MM.1S (cell line): ENCODE data around the gene CCDC28B.

Experiments used
- DNase-seq: peaks from one replicate; pipeline ENCODE4 v3.0.0-alpha.2; 2015
- H2AFZ ChIP-seq: fragments of 300-600 bp; sonication (generic); 2 replicates; pipeline ENCODE4 v1.6.0; 2016; ENCODE audit warnings: antibody characterized with exemption, low read length
- H3F3A ChIP-seq: fragments of 300-600 bp; sonication (generic); 2 replicates; pipeline ENCODE4 v1.6.1; 2016; ENCODE audit warnings: mild to moderate bottlenecking, antibody characterized with exemption, low read length, moderate library complexity, mixed read lengths; ENCODE audit not compliant: insufficient read depth
- H3K27ac ChIP-seq: fragments of 300-600 bp; sonication (generic); 2 replicates; pipeline ENCODE4 v1.5.1; 2016; ENCODE audit warnings: mild to moderate bottlenecking, low read length
- H3K27me3 ChIP-seq: fragments of 300-600 bp; sonication (generic); replicated peaks from 2 replicates; pipeline ENCODE4 v1.6.0; 2016; ENCODE audit warnings: low read length; ENCODE audit not compliant: insufficient read depth
- H3K36me3 ChIP-seq: fragments of 300-600 bp; sonication (generic); replicated peaks from 2 replicates; pipeline ENCODE4 v1.6.1; 2016; ENCODE audit warnings: mild to moderate bottlenecking, low read length, mixed read lengths; ENCODE audit not compliant: insufficient read depth
- H3K4me1 ChIP-seq: fragments of 300-600 bp; sonication (generic); 2 replicates; pipeline ENCODE4 v1.6.1; 2016; ENCODE audit warnings: low read length, mixed read lengths
- H3K4me2 ChIP-seq: fragments of 300-600 bp; sonication (generic); 2 replicates; pipeline ENCODE4 v1.6.0; 2016; ENCODE audit warnings: low read depth, low read length
- H3K4me3 ChIP-seq: fragments of 300-600 bp; sonication (generic); 2 replicates; pipeline ENCODE4 v1.5.1; 2016; ENCODE audit warnings: low read length, mixed read lengths
- H3K79me2 ChIP-seq: fragments of 300-600 bp; sonication (generic); 2 replicates; pipeline ENCODE4 v1.6.1; 2016; ENCODE audit warnings: mixed run types, low read length, mixed read lengths
- H3K9ac ChIP-seq: fragments of 300-600 bp; sonication (generic); 2 replicates; pipeline ENCODE4 v1.6.1; 2016; ENCODE audit warnings: low read length, mixed read lengths
- H3K9me2 ChIP-seq: fragments of 300-600 bp; sonication (generic); replicated peaks from 2 replicates; pipeline ENCODE4 v1.6.1; 2016; ENCODE audit warnings: mild to moderate bottlenecking, low read length, mixed read lengths; ENCODE audit not compliant: insufficient read depth
- H3K9me3 ChIP-seq: fragments of 300-600 bp; sonication (generic); replicated peaks from 2 replicates; pipeline ENCODE4 v1.6.1; 2016; ENCODE audit warnings: mild to moderate bottlenecking, low read length, mixed read lengths; ENCODE audit not compliant: insufficient read depth
- H4K20me1 ChIP-seq: fragments of 300-600 bp; sonication (generic); 2 replicates; pipeline ENCODE4 v1.6.1; 2016; ENCODE audit warnings: mild to moderate bottlenecking, low read length, moderate library complexity, mixed read lengths; ENCODE audit not compliant: insufficient read depth
- EZH2 ChIP-seq: fragments of 300-600 bp; sonication (generic); optimal IDR thresholded peaks from 2 replicates; pipeline ENCODE3; 2017; ENCODE audit warnings: low read depth, mild to moderate bottlenecking, antibody characterized with exemption, low read length, mixed read lengths
- EZH2phosphoT487 ChIP-seq: fragments of 300-600 bp; sonication (generic); IDR thresholded peaks from 2 replicates; pipeline ENCODE4 v1.6.1; 2018; ENCODE audit warnings: antibody characterized with exemption, low read length
- TF ChIP-seq, protein P1 (sequence below): fragments of 300-600 bp; sonication (generic); IDR thresholded peaks from 2 replicates; pipeline ENCODE4 v1.5.1; 2016; ENCODE audit warnings: antibody characterized with exemption, low read length, mixed read lengths

CCDC28B gene

DNA sequence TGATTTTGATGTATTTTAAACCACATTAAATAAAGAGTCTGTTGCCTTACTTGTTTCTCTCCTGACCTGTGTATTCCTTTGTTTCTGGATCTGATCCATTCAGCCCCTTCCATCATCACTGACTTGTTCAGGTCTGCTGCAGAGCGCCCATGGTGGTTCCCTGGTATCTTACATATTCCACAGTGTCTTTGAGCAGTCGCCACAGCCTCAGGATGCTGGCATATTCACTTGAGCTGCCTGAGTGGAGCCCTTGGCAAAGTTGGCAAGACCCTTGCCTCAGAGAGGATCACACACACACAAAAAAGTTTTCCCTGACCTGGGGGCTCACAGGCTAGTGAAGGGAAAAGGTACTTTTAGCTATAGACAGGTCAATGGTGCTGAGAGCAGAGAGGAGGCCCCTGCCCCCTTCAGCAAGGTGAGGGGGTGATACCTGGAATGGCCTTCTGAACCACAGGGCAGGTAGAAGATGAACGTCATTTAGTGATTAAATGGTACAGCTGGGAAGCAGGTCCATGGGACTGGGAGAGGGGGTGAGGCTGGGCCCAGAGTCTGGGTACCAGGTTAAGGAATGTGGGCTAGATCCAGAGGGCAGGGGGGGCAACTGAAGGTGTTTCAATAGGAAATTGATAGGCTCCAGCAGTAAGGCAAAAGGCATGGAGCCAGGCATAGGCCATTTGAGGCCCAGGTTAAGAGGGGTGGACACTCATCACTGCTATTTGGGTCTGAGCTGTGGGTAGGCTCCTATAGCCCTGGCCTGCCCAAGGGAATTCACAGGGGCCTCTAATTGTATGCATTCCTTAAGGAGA is 2.0 kb upstream of the CCDC28B start:
- TF ChIP-seq, protein P1, sequence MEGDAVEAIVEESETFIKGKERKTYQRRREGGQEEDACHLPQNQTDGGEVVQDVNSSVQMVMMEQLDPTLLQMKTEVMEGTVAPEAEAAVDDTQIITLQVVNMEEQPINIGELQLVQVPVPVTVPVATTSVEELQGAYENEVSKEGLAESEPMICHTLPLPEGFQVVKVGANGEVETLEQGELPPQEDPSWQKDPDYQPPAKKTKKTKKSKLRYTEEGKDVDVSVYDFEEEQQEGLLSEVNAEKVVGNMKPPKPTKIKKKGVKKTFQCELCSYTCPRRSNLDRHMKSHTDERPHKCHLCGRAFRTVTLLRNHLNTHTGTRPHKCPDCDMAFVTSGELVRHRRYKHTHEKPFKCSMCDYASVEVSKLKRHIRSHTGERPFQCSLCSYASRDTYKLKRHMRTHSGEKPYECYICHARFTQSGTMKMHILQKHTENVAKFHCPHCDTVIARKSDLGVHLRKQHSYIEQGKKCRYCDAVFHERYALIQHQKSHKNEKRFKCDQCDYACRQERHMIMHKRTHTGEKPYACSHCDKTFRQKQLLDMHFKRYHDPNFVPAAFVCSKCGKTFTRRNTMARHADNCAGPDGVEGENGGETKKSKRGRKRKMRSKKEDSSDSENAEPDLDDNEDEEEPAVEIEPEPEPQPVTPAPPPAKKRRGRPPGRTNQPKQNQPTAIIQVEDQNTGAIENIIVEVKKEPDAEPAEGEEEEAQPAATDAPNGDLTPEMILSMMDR: no peak
- TF ChIP-seq EZH2phosphoT487 (no peak), EZH2 (no peak)
- DNase-seq: no peak
- no peaks in the 10 kb centered on the region for H3K79me2 ChIP-seq
- peaks cover 55% of the 10 kb centered on the region for H3K4me1 ChIP-seq
- H4K20me1 ChIP-seq: peaks cover 22% of the 10 kb centered on the region
- no peaks in the 10 kb centered on the region for H3K9me3 ChIP-seq
- peaks cover 29% of the 10 kb centered on the region for H3F3A ChIP-seq
- H3K27ac ChIP-seq: no peak overlapping the region
- H3K4me2 ChIP-seq: no peak overlapping the region
- H3K36me3 ChIP-seq: peaks cover 8% of the 10 kb centered on the region
- H3K4me3 ChIP-seq: no peak overlapping the region
- H3K9me2 ChIP-seq: no peaks in the 10 kb centered on the region
- no peak overlapping the region for H2AFZ ChIP-seq
- H3K27me3 ChIP-seq: 0 out of 2 replicates have a peak, but pooled peaks cover 3% of the 10 kb centered on the region
- no peak overlapping the region for H3K9ac ChIP-seq

DNA sequence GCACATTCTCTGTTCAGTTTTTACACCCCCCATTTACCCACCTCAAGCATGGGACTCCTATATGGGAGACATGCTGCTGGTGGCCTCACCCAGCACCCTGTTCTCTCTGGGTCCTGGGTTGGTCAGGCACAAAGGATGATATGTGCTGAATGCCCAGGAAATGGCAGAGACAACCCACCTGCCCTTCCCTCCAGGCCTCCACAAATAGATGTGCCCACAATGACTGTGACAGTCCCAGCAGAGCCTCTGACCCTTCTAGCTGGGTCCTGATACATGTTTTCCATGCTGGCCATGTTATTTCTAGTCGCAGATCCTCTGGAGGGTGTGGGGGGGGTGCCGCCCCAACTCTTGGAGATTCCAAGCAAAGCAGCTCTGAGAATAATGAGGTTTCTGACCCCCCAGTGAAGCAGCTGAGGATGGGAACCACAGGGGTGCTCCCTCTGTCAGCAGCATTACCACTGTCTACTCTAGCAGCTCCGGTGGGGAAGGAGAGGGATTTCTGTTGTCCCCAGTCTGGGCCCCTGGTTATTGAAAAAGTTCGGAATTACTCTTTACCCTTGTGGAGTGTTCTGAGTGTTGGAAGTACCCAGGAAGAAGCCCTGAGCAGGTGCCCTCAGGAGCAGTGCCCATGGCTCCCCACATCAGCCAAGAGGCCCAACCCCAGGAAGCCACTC is 1.2 kb upstream of the CCDC28B start:
- no peak overlapping the region for H2AFZ ChIP-seq
- H3K27ac ChIP-seq: no peak overlapping the region
- no peak overlapping the region for H3K9ac ChIP-seq
- 0 out of 2 replicates have a peak, but pooled peaks cover 3% of the 10 kb centered on the region for H3K27me3 ChIP-seq
- H4K20me1 ChIP-seq: peaks cover 22% of the 10 kb centered on the region
- H3K79me2 ChIP-seq: no peaks in the 10 kb centered on the region
- no peak overlapping the region for H3K4me2 ChIP-seq
- H3F3A ChIP-seq: peaks cover 29% of the 10 kb centered on the region
- peaks cover 52% of the 10 kb centered on the region for H3K4me1 ChIP-seq
- TF ChIP-seq EZH2phosphoT487 (no peak), EZH2 (no peak)
- TF ChIP-seq, protein P1: no peak
- peaks cover 3% of the 10 kb centered on the region for H3K36me3 ChIP-seq
- no peaks in the 10 kb centered on the region for H3K9me3 ChIP-seq
- no peak for DNase-seq
- no peaks in the 10 kb centered on the region for H3K9me2 ChIP-seq
- H3K4me3 ChIP-seq: no peak overlapping the region

GRCh38 chr1:32199717-32200072 is 700 bp upstream of the CCDC28B start:
- no peak overlapping the region for H2AFZ ChIP-seq
- H4K20me1 ChIP-seq: peaks cover 22% of the 10 kb centered on the region
- H3K27me3 ChIP-seq: 0 out of 2 replicates have a peak, but pooled peaks cover 3% of the 10 kb centered on the region
- H3K4me1 ChIP-seq: peaks cover 48% of the 10 kb centered on the region
- H3K4me2 ChIP-seq: no peak overlapping the region
- no peak overlapping the region for H3K9ac ChIP-seq
- peaks cover 27% of the 10 kb centered on the region for H3F3A ChIP-seq
- no peak for DNase-seq
- H3K9me3 ChIP-seq: no peaks in the 10 kb centered on the region
- H3K79me2 ChIP-seq: no peaks in the 10 kb centered on the region
- no peak overlapping the region for H3K4me3 ChIP-seq
- no peaks in the 10 kb centered on the region; the same call in 1 of the 2 replicates for H3K36me3 ChIP-seq
- no peak overlapping the region for H3K27ac ChIP-seq
- TF ChIP-seq EZH2: no peak
- no peak for TF ChIP-seq EZH2phosphoT487
- TF ChIP-seq, protein P1: no peak
- H3K9me2 ChIP-seq: no peaks in the 10 kb centered on the region
